Activated CD4-positive, alpha-beta memory T cell treated with anti-CD3 and anti-CD28 coated beads, Interleukin-2, amount 10 ng/mL, durations not matched to agents 7 days and 5 days (primary cell): Measurements from ENCODE around the gene NLRP13. TPM values are rescaled to one million over a fixed set of nuclear protein-coding genes. Genes with fewer than 3 reads are reported as not detected.

Source experiments
- CTCF ChIA-PET: fragments of 350-600 bp; sonication (Branson Sonifier 250); formaldehyde crosslinking; loops from one replicate; lab custom pipeline; 2021; ENCODE audit warnings: antibody characterized with exemption, inconsistent platforms; lab: Charles Lee
- POLR2A ChIA-PET: fragments of 350-600 bp; sonication (Branson Sonifier 250); formaldehyde crosslinking; loops from one replicate; lab custom pipeline; 2021; ENCODE audit warnings: antibody characterized with exemption; lab: Charles Lee
- DNase-seq: peaks from one replicate; pipeline ENCODE4 v3.0.0-alpha.2; 2020
- H3K27ac Mint-ChIP-seq: one replicate; pipeline ENCODE4 v1.8.0; 2021; ENCODE audit warnings: mild to moderate bottlenecking, mixed read lengths
- H3K27me3 Mint-ChIP-seq: one replicate; pipeline ENCODE4 v1.8.0; 2021; ENCODE audit warnings: mixed read lengths
- H3K36me3 Mint-ChIP-seq: one replicate; pipeline ENCODE4 v1.8.0; 2021; ENCODE audit warnings: low read depth, mixed read lengths
- H3K4me1 Mint-ChIP-seq: one replicate; pipeline ENCODE4 v1.8.0; 2021; ENCODE audit warnings: mixed read lengths
- H3K4me3 Mint-ChIP-seq: one replicate; pipeline ENCODE4 v1.8.0; 2021; ENCODE audit warnings: mild to moderate bottlenecking, mixed read lengths
- H3K9me3 Mint-ChIP-seq: one replicate; pipeline ENCODE4 v1.8.0; 2021; ENCODE audit warnings: mixed read lengths
- total RNA-seq, 2 experiments: library from RNA; stranded (reverse); gene quantifications; one replicate each; pipeline ENCODE4 v1.2.3, GENCODE V29; 2021

The NLRP13 gene
- total RNA-seq, 2 experiments from 2014 or later = not detected

DNA sequence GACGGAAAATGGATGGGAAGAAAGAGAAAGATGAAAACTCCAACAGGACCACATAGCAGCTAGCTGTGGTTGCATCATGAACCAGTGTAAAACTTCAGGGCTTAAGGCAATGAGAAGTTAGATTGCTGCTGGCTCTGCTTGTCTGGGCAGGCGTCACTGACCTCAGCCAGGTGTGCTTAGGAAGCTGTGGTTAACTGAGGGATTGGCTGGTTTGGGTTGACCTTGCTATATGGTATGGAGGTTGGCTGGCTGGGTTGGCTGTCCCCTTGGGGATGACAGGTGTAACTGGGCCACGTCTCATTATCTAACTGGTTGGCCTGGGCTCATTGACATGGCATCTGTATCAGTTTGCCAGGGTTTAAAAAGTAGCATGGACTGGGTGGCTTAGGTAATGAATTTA is 54.9 kb downstream of the NLRP13 start:
- no peaks in the 10 kb centered on the region for H3K4me1 Mint-ChIP-seq
- H3K36me3 Mint-ChIP-seq = no peaks in the 10 kb centered on the region
- no peak overlapping the region for H3K4me3 Mint-ChIP-seq
- H3K27ac Mint-ChIP-seq = no peak overlapping the region
- POLR2A ChIA-PET = no interaction called here
- DNase-seq = no peak
- peaks cover 15% of the 10 kb centered on the region for H3K9me3 Mint-ChIP-seq
- CTCF ChIA-PET = no interaction called here
- H3K27me3 Mint-ChIP-seq = no peaks in the 10 kb centered on the region

DNA sequence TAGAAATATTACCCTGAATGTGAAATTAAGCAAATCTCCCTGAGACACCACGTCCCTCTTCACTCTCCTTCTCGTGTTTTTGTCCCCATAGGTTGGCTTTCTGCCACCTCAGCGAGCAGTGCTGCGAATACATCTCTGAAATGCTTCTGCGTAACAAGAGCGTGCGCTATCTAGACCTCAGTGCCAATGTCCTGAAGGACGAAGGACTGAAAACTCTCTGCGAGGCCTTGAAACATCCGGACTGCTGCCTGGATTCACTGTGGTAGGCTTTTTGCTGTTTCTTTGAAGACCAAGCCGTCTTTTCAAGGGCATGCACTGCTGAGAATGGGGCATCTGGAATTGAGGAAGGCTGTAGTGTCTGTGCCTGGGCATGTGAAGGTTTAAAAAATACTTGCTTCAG is 61.4 kb downstream of the NLRP13 start:
- no peak overlapping the region for H3K27ac Mint-ChIP-seq
- no peaks in the 10 kb centered on the region for H3K36me3 Mint-ChIP-seq
- no peaks in the 10 kb centered on the region for H3K27me3 Mint-ChIP-seq
- ChIA-PET CTCF (no interaction called here), POLR2A (no interaction called here)
- no peak overlapping the region for H3K4me3 Mint-ChIP-seq
- peaks cover 23% of the 10 kb centered on the region for H3K9me3 Mint-ChIP-seq
- no peaks in the 10 kb centered on the region for H3K4me1 Mint-ChIP-seq
- DNase-seq = no peak

DNA sequence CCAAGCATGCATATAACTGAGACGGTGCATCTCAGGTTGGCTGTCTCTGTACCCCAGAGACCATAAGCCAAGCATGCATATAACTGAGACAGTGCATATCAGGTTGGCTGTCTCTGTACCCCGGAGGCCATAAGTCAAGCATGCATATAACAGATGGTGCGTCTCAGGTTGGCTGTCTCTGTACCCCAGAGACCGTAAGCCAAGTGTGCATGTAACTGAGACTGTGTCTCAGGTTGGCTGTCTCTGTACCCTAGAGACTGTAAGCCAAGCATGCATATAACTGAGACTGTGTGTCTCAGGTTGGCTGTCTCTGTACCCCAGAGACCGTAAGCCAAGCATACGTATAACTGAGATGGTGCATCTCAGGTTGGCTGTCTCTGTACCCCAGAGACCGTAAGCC is 65.0 kb downstream of the NLRP13 start:
- CTCF ChIA-PET = no interaction called here
- Mint-ChIP-seq H3K27ac (no peak overlapping the region), H3K9me3 (peaks cover 34% of the 10 kb centered on the region), H3K36me3 (no peaks in the 10 kb centered on the region), H3K4me1 (no peaks in the 10 kb centered on the region), H3K27me3 (no peaks in the 10 kb centered on the region), H3K4me3 (no peak overlapping the region)
- POLR2A ChIA-PET = no interaction called here
- DNase-seq = no peak

DNA sequence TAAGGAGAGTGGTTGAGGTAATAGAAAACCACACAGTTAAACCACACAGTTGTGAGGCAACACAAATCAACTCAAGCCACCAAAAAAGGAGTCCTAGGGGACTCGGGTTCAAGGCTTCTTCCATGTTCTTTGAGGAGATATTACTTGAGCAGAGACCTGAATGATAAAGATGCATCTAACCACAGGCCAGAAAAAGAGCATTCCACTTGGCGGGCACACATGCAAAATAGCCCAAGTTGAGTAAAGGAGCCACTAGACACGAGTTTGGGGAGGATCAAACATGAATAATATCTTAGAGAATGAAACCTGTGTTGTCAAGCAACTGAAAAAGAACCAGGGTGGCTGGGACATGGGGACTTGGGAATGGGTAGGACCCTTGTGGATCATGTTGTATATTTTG is 65.6 kb downstream of the NLRP13 start:
- Mint-ChIP-seq H3K27ac (no peak overlapping the region), H3K27me3 (no peaks in the 10 kb centered on the region), H3K36me3 (no peaks in the 10 kb centered on the region), H3K4me3 (no peak overlapping the region), H3K9me3 (peaks cover 35% of the 10 kb centered on the region), H3K4me1 (no peaks in the 10 kb centered on the region)
- CTCF ChIA-PET = no interaction called here
- POLR2A ChIA-PET = no interaction called here
- no peak for DNase-seq

DNA sequence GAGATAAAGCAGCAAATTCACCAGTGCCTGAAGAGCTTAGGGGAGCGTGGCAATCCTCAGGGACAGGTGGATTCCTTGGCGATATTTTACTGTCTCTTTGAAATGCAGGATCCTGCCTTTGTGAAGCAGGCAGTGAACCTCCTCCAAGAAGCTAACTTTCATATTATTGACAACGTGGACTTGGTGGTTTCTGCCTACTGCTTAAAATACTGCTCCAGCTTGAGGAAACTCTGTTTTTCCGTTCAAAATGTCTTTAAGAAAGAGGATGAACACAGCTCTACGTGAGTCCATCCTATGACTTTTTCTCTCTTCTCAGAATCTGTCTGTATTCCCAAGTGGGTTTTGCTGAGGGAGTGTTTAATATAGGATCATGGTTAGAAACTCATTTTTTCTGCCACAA is 73.2 kb downstream of the NLRP13 start:
- no peaks in the 10 kb centered on the region for H3K27me3 Mint-ChIP-seq
- CTCF ChIA-PET = no interaction called here
- POLR2A ChIA-PET = no interaction called here
- H3K4me3 Mint-ChIP-seq = no peak overlapping the region
- peaks cover 26% of the 10 kb centered on the region for H3K9me3 Mint-ChIP-seq
- H3K27ac Mint-ChIP-seq = no peak overlapping the region
- DNase-seq = no peak
- H3K4me1 Mint-ChIP-seq = no peaks in the 10 kb centered on the region
- no peaks in the 10 kb centered on the region for H3K36me3 Mint-ChIP-seq

DNA sequence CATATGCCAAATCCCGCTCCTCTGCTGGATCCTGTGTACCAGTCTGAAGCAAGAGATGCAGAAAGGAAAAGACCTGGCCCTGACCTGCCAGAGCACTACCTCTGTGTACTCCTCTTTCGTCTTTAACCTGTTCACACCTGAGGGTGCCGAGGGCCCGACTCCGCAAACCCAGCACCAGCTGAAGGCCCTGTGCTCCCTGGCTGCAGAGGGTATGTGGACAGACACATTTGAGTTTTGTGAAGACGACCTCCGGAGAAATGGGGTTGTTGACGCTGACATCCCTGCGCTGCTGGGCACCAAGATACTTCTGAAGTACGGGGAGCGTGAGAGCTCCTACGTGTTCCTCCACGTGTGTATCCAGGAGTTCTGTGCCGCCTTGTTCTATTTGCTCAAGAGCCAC is 73.7 kb downstream of the NLRP13 start:
- no peaks in the 10 kb centered on the region for H3K4me1 Mint-ChIP-seq
- ChIA-PET CTCF (no interaction called here), POLR2A (no interaction called here)
- H3K4me3 Mint-ChIP-seq = no peak overlapping the region
- H3K27me3 Mint-ChIP-seq = no peaks in the 10 kb centered on the region
- H3K27ac Mint-ChIP-seq = no peak overlapping the region
- peaks cover 29% of the 10 kb centered on the region for H3K9me3 Mint-ChIP-seq
- no peaks in the 10 kb centered on the region for H3K36me3 Mint-ChIP-seq
- no peak for DNase-seq

DNA sequence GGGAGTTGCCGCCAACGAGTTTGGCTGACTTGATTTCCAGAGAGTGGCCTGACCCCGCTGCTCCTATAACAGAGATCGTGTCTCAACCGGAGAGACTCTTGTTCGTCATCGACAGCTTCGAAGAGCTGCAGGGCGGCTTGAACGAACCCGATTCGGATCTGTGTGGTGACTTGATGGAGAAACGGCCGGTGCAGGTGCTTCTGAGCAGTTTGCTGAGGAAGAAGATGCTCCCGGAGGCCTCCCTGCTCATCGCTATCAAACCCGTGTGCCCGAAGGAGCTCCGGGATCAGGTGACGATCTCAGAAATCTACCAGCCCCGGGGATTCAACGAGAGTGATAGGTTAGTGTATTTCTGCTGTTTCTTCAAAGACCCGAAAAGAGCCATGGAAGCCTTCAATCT is 74.2 kb downstream of the NLRP13 start:
- Mint-ChIP-seq H3K36me3 (no peaks in the 10 kb centered on the region), H3K4me1 (no peaks in the 10 kb centered on the region), H3K9me3 (peaks cover 30% of the 10 kb centered on the region), H3K4me3 (no peak overlapping the region), H3K27ac (no peak overlapping the region), H3K27me3 (no peaks in the 10 kb centered on the region)
- DNase-seq = no peak
- ChIA-PET POLR2A (no interaction called here), CTCF (no interaction called here)

DNA sequence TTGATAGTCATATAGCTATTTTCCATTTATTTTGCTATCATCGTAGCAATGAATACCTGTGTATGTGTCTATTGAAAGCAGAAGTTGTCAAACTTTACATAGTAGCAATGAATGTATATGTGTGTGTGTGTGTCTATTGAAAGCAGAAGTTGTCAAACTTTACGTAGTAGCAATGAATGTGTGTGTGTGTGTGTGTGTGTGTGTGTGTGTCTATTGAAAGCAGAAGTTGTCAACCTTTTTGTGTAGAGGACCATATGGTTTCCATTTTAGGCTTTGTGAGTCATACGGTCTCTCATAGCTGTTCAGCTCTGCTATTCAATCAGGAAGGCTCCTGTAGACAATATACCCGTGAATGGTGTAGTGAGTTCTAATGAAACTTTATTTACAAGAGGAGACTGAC is 75.0 kb downstream of the NLRP13 start:
- Mint-ChIP-seq H3K4me1 (no peaks in the 10 kb centered on the region), H3K27me3 (no peaks in the 10 kb centered on the region), H3K4me3 (no peak overlapping the region), H3K9me3 (peaks cover 32% of the 10 kb centered on the region), H3K27ac (no peak overlapping the region), H3K36me3 (no peaks in the 10 kb centered on the region)
- ChIA-PET CTCF (no interaction called here), POLR2A (no interaction called here)
- no peak for DNase-seq

DNA sequence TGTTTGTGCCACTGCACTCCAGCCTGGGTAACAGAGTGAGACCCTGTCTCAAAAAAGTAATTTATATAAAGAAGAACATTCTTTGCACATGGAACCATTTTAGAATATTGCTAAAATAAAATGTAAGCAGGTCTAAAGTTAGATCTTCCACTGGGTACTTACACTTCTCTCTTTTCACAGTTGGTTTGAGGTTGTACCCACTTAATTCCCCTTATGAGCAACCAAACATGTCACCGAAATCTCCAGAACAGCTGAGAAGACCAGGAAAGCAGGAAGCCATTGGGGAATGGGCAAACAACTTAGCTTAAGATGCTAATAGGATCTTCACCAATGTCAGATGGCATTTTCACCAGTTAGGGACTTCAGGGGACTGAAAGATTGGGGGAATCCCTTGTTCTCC is 77.0 kb downstream of the NLRP13 start:
- ChIA-PET POLR2A (no interaction called here), CTCF (no interaction called here)
- H3K4me3 Mint-ChIP-seq = no peak overlapping the region
- peaks cover 32% of the 10 kb centered on the region for H3K9me3 Mint-ChIP-seq
- H3K27me3 Mint-ChIP-seq = no peaks in the 10 kb centered on the region
- H3K4me1 Mint-ChIP-seq = no peaks in the 10 kb centered on the region
- peaks cover 5% of the 10 kb centered on the region for H3K36me3 Mint-ChIP-seq
- no peak for DNase-seq
- no peak overlapping the region for H3K27ac Mint-ChIP-seq

Other genes with a start within 250 kb of the NLRP13 start
- gene NLRP9, start 193.9 kb downstream of the NLRP13 start, total RNA-seq = not detected
- gene RFPL4A, start 173.2 kb downstream of the NLRP13 start, total RNA-seq = not detected
- not detected for gene RFPL4AL1, start 163.2 kb downstream of the NLRP13 start, total RNA-seq
- not detected for gene NLRP11, start 100.3 kb downstream of the NLRP13 start, total RNA-seq
- gene NLRP4, start 95.8 kb downstream of the NLRP13 start, total RNA-seq = not detected
- not detected for gene NLRP8, start 15.5 kb upstream of the NLRP13 start, total RNA-seq
- not detected for gene NLRP5, start 54.4 kb upstream of the NLRP13 start, total RNA-seq
- 10 to 100 TPM; 30.0 to 31.1 TPM for gene ZNF787, start 189.0 kb upstream of the NLRP13 start, total RNA-seq
- gene ZNF444, start 209.0 kb upstream of the NLRP13 start, total RNA-seq = 10 to 100 TPM; 25.7 to 26.3 TPM
- gene GALP, start 243.7 kb upstream of the NLRP13 start, total RNA-seq = not detected